ENCODE results near the gene KIAA1210.

DNA sequence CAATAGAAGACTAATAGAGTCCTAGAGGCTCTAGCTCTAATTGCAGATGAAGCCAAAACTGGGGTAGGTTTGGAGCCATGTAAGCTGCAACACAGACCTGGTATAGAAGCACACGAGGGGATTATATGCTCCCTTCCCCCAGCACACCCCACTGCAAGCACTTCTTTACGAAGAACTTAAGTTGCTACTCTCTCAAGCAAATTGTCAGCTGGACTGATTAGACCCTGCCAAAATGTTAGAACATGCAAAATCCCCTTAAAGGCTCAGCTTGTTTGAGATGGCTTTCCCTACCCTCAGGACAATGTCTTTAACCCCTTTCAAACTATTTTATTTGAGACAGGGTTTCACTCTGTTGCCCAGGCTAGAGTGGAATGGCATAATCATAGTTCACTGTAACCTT is 4.7 kb upstream of the KIAA1210 start:
- TF ChIP-seq, protein P1, sequence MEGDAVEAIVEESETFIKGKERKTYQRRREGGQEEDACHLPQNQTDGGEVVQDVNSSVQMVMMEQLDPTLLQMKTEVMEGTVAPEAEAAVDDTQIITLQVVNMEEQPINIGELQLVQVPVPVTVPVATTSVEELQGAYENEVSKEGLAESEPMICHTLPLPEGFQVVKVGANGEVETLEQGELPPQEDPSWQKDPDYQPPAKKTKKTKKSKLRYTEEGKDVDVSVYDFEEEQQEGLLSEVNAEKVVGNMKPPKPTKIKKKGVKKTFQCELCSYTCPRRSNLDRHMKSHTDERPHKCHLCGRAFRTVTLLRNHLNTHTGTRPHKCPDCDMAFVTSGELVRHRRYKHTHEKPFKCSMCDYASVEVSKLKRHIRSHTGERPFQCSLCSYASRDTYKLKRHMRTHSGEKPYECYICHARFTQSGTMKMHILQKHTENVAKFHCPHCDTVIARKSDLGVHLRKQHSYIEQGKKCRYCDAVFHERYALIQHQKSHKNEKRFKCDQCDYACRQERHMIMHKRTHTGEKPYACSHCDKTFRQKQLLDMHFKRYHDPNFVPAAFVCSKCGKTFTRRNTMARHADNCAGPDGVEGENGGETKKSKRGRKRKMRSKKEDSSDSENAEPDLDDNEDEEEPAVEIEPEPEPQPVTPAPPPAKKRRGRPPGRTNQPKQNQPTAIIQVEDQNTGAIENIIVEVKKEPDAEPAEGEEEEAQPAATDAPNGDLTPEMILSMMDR (IDR thresholded peaks at IDR 0.05 in 2 of 3, conservative IDR thresholded peaks at IDR 0.05 in 1 of 3; ENCODE audit: control insufficient read depth in 2 of 3, extremely low read depth in 1 of 3, insufficient read depth in 1 of 3, low read depth in 3 of 3, low read length in 3 of 3), result no peak
- no peak for TF ChIP-seq EP300 (IDR thresholded peaks at IDR 0.05; ENCODE audit: borderline replicate concordance in 1 of 2, control insufficient read depth in 1 of 2, low read depth in 2 of 2, low read length in 2 of 2)
- TF ChIP-seq, protein P2, sequence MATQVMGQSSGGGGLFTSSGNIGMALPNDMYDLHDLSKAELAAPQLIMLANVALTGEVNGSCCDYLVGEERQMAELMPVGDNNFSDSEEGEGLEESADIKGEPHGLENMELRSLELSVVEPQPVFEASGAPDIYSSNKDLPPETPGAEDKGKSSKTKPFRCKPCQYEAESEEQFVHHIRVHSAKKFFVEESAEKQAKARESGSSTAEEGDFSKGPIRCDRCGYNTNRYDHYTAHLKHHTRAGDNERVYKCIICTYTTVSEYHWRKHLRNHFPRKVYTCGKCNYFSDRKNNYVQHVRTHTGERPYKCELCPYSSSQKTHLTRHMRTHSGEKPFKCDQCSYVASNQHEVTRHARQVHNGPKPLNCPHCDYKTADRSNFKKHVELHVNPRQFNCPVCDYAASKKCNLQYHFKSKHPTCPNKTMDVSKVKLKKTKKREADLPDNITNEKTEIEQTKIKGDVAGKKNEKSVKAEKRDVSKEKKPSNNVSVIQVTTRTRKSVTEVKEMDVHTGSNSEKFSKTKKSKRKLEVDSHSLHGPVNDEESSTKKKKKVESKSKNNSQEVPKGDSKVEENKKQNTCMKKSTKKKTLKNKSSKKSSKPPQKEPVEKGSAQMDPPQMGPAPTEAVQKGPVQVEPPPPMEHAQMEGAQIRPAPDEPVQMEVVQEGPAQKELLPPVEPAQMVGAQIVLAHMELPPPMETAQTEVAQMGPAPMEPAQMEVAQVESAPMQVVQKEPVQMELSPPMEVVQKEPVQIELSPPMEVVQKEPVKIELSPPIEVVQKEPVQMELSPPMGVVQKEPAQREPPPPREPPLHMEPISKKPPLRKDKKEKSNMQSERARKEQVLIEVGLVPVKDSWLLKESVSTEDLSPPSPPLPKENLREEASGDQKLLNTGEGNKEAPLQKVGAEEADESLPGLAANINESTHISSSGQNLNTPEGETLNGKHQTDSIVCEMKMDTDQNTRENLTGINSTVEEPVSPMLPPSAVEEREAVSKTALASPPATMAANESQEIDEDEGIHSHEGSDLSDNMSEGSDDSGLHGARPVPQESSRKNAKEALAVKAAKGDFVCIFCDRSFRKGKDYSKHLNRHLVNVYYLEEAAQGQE (IDR thresholded peaks at IDR 0.05; ENCODE audit: low read depth, low read length), result no peak
- no peak for TF ChIP-seq CHD4 (IDR thresholded peaks at IDR 0.05)
- TF ChIP-seq SPI1 (IDR thresholded peaks at IDR 0.05; ENCODE audit: borderline replicate concordance, insufficient read depth, low read depth, low read length), result no peak
- no peak for TF ChIP-seq IKZF2 (IDR thresholded peaks at IDR 0.05)
- TF ChIP-seq, protein P3, sequence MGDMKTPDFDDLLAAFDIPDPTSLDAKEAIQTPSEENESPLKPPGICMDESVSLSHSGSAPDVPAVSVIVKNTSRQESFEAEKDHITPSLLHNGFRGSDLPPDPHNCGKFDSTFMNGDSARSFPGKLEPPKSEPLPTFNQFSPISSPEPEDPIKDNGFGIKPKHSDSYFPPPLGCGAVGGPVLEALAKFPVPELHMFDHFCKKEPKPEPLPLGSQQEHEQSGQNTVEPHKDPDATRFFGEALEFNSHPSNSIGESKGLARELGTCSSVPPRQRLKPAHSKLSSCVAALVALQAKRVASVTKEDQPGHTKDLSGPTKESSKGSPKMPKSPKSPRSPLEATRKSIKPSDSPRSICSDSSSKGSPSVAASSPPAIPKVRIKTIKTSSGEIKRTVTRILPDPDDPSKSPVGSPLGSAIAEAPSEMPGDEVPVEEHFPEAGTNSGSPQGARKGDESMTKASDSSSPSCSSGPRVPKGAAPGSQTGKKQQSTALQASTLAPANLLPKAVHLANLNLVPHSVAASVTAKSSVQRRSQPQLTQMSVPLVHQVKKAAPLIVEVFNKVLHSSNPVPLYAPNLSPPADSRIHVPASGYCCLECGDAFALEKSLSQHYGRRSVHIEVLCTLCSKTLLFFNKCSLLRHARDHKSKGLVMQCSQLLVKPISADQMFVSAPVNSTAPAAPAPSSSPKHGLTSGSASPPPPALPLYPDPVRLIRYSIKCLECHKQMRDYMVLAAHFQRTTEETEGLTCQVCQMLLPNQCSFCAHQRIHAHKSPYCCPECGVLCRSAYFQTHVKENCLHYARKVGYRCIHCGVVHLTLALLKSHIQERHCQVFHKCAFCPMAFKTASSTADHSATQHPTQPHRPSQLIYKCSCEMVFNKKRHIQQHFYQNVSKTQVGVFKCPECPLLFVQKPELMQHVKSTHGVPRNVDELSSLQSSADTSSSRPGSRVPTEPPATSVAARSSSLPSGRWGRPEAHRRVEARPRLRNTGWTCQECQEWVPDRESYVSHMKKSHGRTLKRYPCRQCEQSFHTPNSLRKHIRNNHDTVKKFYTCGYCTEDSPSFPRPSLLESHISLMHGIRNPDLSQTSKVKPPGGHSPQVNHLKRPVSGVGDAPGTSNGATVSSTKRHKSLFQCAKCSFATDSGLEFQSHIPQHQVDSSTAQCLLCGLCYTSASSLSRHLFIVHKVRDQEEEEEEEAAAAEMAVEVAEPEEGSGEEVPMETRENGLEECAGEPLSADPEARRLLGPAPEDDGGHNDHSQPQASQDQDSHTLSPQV (IDR thresholded peaks at IDR 0.05), result no peak
